ENCODE data around the gene CALHM6. TPM values are rescaled to one million over a fixed set of nuclear protein-coding genes. Genes with fewer than 3 reads are reported as not detected.

Gene CALHM6
- polyA plus RNA-seq, 1 of the 3 experiments (the other 2 are of a cell fraction) = 0.51 TPM

- DNase-seq = no peak
- peaks cover 0 to 6% of the 10 kb centered on the region in 2 experiments; a peak in 3 of 4 replicates for H3K4me1 ChIP-seq (ENCODE audit: control insufficient read depth in 1 of 2, insufficient read depth in 2 of 2, low read depth in 1 of 2, low read length in 1 of 2)
- H3K79me2 ChIP-seq (ENCODE audit: insufficient read depth) = no peaks in the 10 kb centered on the region
- no peaks in the 10 kb centered on the region for H3K9me3 ChIP-seq
- peak overlapping the region in 1 of 2 experiments; percentile 63; a peak in 2 of 4 replicates for H3K27ac ChIP-seq (ENCODE audit: low read depth in 2 of 2, low read length in 1 of 2)
- ChIA-PET CTCF (interaction anchor here (0.7 to 4.3 kb wide), 2 partner anchors 14 to 159 kb away, joined by 5 to 19 read pairs; no protein-coding TSS in a partner anchor), POLR2A (no interaction called here)
- no peak overlapping the region for H3K4me3 ChIP-seq (ENCODE audit: low read depth in 2 of 2, low read length in 1 of 2)
- TF ChIP-seq FOXM1 (IDR thresholded peaks at IDR 0.05; ENCODE audit: low read depth) (no peak), TAF1 (IDR thresholded peaks at IDR 0.05; ENCODE audit: borderline replicate concordance, low read depth, low read length) (no peak), FOXJ3 (CRISPR knock-in tag; IDR thresholded peaks at IDR 0.05) (no peak), GATA2 (CRISPR knock-in tag; IDR thresholded peaks at IDR 0.05) (no peak), MXI1 (IDR thresholded peaks at IDR 0.05; ENCODE audit: low read depth, low read length) (no peak), GABPA (IDR thresholded peaks at IDR 0.05; ENCODE audit: low read depth) (no peak), EZH2phosphoT487 (IDR thresholded peaks at IDR 0.05; ENCODE audit: borderline replicate concordance, low read depth) (no peak)
- no peaks in the 10 kb centered on the region for H3K36me3 ChIP-seq (replicated peaks in 1 of 2; ENCODE audit: control insufficient read depth in 1 of 2, insufficient read depth in 2 of 2, low read length in 1 of 2)
- no peaks in the 10 kb centered on the region for H3K9me2 ChIP-seq
- H3K9ac ChIP-seq = no peak overlapping the region
- peaks cover 14% of the 10 kb centered on the region for H3F3A ChIP-seq (replicated peaks; ENCODE audit: insufficient read depth)
- H3K4me2 ChIP-seq = no peak overlapping the region
- no peaks in the 10 kb centered on the region for H3K27me3 ChIP-seq (ENCODE audit: insufficient read depth)
- H2AFZ ChIP-seq (ENCODE audit: low read depth) = no peak overlapping the region
- no peaks in the 10 kb centered on the region for H4K20me1 ChIP-seq (ENCODE audit: insufficient read depth)
- 94% methylated on average over 1 of the region's 1 CpG for WGBS (ENCODE audit: low lambda C conversion rate)
These were observed 14.8 kb upstream of the CALHM6 start for GRCh38 chr6:116446399-116446798.

GRCh38 chr6:116447052-116447451 is 14.1 kb upstream of the CALHM6 start:
- 80% methylated on average over 3 of the region's 3 CpGs for WGBS (ENCODE audit: low lambda C conversion rate)
- no peaks in the 10 kb centered on the region for H4K20me1 ChIP-seq (ENCODE audit: insufficient read depth)
- no peaks in the 10 kb centered on the region for H3K9me2 ChIP-seq
- ChIA-PET POLR2A (no interaction called here), CTCF (no interaction called here)
- H3K9ac ChIP-seq = no peak overlapping the region
- TF ChIP-seq NRF1 (IDR thresholded peaks at IDR 0.05; ENCODE audit: low read depth, low read length) (no peak), RFX5 (IDR thresholded peaks at IDR 0.05; ENCODE audit: low read length) (no peak), FOSL2 (IDR thresholded peaks at IDR 0.05; ENCODE audit: borderline replicate concordance, low read depth) (no peak), RXRA (IDR thresholded peaks at IDR 0.05; ENCODE audit: borderline replicate concordance, low read depth) (no peak), GABPA (IDR thresholded peaks at IDR 0.05; ENCODE audit: low read depth) (no peak), MEF2A (IDR thresholded peaks at IDR 0.05; ENCODE audit: borderline replicate concordance, low read depth) (no peak)
- no peaks in the 10 kb centered on the region for H3K36me3 ChIP-seq (replicated peaks in 1 of 2; ENCODE audit: control insufficient read depth in 1 of 2, insufficient read depth in 2 of 2, low read length in 1 of 2)
- peaks cover 14% of the 10 kb centered on the region for H3F3A ChIP-seq (replicated peaks; ENCODE audit: insufficient read depth)
- H3K4me1 ChIP-seq (ENCODE audit: control insufficient read depth in 1 of 2, insufficient read depth in 2 of 2, low read depth in 1 of 2, low read length in 1 of 2) = peaks cover 0 to 6% of the 10 kb centered on the region in 2 experiments; a peak in 3 of 4 replicates
- no peak overlapping the region for H3K4me2 ChIP-seq
- H3K27me3 ChIP-seq (ENCODE audit: insufficient read depth) = no peaks in the 10 kb centered on the region
- H3K4me3 ChIP-seq (ENCODE audit: low read depth in 2 of 2, low read length in 1 of 2) = no peak overlapping the region
- no peak overlapping the region for H2AFZ ChIP-seq (ENCODE audit: low read depth)
- H3K27ac ChIP-seq (ENCODE audit: low read depth in 2 of 2, low read length in 1 of 2) = peak overlapping the region in 1 of 2 experiments; percentile 63; a peak in 2 of 4 replicates
- no peak for DNase-seq
- H3K9me3 ChIP-seq = no peaks in the 10 kb centered on the region
- H3K79me2 ChIP-seq (ENCODE audit: insufficient read depth) = no peaks in the 10 kb centered on the region

DNA sequence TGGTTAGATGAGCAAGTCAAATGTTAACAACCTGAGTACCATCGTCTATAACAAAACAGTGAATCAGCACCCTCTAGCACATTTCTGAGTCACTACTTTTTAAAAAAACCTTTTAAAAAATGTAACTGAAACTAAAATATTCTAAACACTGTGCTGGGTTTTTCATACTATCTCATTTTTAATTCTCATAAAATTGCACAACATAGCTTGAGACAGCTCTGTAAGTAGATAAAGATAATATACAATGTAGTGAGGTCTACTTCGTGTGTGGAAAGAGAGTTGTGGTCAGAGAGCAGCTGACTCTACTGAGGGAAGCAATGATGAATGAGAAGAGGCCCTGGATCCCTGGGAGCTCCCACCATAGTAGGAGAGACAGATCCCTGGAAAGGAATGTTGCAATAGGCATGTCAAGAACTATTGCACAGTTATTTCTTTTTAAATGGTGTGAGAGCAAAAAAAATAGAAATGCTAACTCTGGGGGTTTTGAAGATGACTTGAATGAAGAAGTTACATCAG is 13.6 kb upstream of the CALHM6 start:
- ChIA-PET POLR2A (interaction anchor here (0.7 kb wide), 1 partner anchor 127 kb away, joined by 3 read pairs; no protein-coding TSS in a partner anchor), CTCF (no interaction called here)
- Histone ChIP-seq H3K27ac (ENCODE audit: low read depth in 2 of 2, low read length in 1 of 2) (peak overlapping the region in 1 of 2 experiments; percentile 63; a peak in 2 of 4 replicates), H3F3A (replicated peaks; ENCODE audit: insufficient read depth) (peaks cover 14% of the 10 kb centered on the region), H3K36me3 (replicated peaks in 1 of 2; ENCODE audit: control insufficient read depth in 1 of 2, insufficient read depth in 2 of 2, low read length in 1 of 2) (no peaks in the 10 kb centered on the region), H3K79me2 (ENCODE audit: insufficient read depth) (no peaks in the 10 kb centered on the region), H3K27me3 (ENCODE audit: insufficient read depth) (no peaks in the 10 kb centered on the region), H3K9ac (peak overlapping the region; percentile 35; the same call in 1 of the 2 replicates), H3K4me2 (peak overlapping the region; percentile 53), H3K4me1 (ENCODE audit: control insufficient read depth in 1 of 2, insufficient read depth in 2 of 2, low read depth in 1 of 2, low read length in 1 of 2) (peaks cover 0 to 6% of the 10 kb centered on the region in 2 experiments; a peak in 3 of 4 replicates), H2AFZ (ENCODE audit: low read depth) (peak overlapping the region; percentile 45), H3K9me3 (no peaks in the 10 kb centered on the region), H3K9me2 (no peaks in the 10 kb centered on the region), H4K20me1 (ENCODE audit: insufficient read depth) (no peaks in the 10 kb centered on the region), H3K4me3 (ENCODE audit: low read depth in 2 of 2, low read length in 1 of 2) (no peak overlapping the region)
- TF ChIP-seq USF2 (IDR thresholded peaks at IDR 0.05; ENCODE audit: borderline replicate concordance, low read depth, low read length) (no peak), FOSL2 (IDR thresholded peaks at IDR 0.05; ENCODE audit: borderline replicate concordance, low read depth) (peak; percentile 24; the same call in 1 of the 2 replicates), SMC3 (IDR thresholded peaks at IDR 0.05; ENCODE audit: low read depth, low read length) (0 out of 2 replicates have a peak, but pooled peaks have one; percentile 7)
- TF ChIP-seq, protein P1, sequence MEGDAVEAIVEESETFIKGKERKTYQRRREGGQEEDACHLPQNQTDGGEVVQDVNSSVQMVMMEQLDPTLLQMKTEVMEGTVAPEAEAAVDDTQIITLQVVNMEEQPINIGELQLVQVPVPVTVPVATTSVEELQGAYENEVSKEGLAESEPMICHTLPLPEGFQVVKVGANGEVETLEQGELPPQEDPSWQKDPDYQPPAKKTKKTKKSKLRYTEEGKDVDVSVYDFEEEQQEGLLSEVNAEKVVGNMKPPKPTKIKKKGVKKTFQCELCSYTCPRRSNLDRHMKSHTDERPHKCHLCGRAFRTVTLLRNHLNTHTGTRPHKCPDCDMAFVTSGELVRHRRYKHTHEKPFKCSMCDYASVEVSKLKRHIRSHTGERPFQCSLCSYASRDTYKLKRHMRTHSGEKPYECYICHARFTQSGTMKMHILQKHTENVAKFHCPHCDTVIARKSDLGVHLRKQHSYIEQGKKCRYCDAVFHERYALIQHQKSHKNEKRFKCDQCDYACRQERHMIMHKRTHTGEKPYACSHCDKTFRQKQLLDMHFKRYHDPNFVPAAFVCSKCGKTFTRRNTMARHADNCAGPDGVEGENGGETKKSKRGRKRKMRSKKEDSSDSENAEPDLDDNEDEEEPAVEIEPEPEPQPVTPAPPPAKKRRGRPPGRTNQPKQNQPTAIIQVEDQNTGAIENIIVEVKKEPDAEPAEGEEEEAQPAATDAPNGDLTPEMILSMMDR (IDR thresholded peaks at IDR 0.05) = peak; percentile 30; the same call in 1 of the 2 replicates
- DNase-seq = no peak
- 10% methylated on average over 2 of the region's 2 CpGs for WGBS (ENCODE audit: low lambda C conversion rate)
